GM13977 (cell line): Measurements from ENCODE around the gene MACROD2.
"Not testable (repeated sequence)": the region's sequence is repeated elsewhere in the genome, so short reads cannot be mapped to it uniquely, and the experiment has no call there.

Experiments
- DNase-seq: peaks from one replicate; pipeline ENCODE4 v3.0.0; 2012; ENCODE audit warnings: low spot score
- CTCF ChIP-seq: IDR thresholded peaks from 2 replicates; pipeline ENCODE4 v1.5.1; 2012; ENCODE audit warnings: mild to moderate bottlenecking, control low read depth; ENCODE audit not compliant: insufficient read depth; ENCODE audit errors: extremely low read depth, missing control alignments
- in situ Hi-C: fragments of 300-500 bp; cut with MboI; formaldehyde crosslinking; loops from one replicate; pipeline ENCODE4 v1.12.0; 2022; ENCODE audit warnings: low sequenced_read_pairs, low pct_unique_long_range_greater_than_20kb, mixed read lengths, inconsistent platforms; ENCODE audit not compliant: unreplicated experiment

The MACROD2 gene

GRCh38 chr20:15799871-15800270 lies 1804.6 kb downstream of the MACROD2 start:
- no peak for TF ChIP-seq CTCF
- in situ Hi-C loops, result no loop called here
- no peak for DNase-seq

GRCh38 chr20:15802020-15802419 lies 1806.7 kb downstream of the MACROD2 start:
- no peak for TF ChIP-seq CTCF
- in situ Hi-C loops, result no loop called here
- no peak for DNase-seq

- in situ Hi-C loops, result no loop called here
- DNase-seq, result no peak
- TF ChIP-seq CTCF, result no peak
These were observed 1809.8 kb downstream of the MACROD2 start for GRCh38 chr20:15805154-15805553.

GRCh38 chr20:15806105-15806504 lies 1810.8 kb downstream of the MACROD2 start:
- in situ Hi-C loops, result no loop called here
- no peak for TF ChIP-seq CTCF
- no peak for DNase-seq

- no peak for TF ChIP-seq CTCF
- in situ Hi-C loops, result no loop called here
- DNase-seq, result no peak
These were observed 1812.0 kb downstream of the MACROD2 start for GRCh38 chr20:15807271-15807670.

GRCh38 chr20:15807771-15808170 lies 1812.5 kb downstream of the MACROD2 start:
- DNase-seq, in situ Hi-C loops: not testable (repeated sequence)

GRCh38 chr20:15811951-15812350 lies 1816.6 kb downstream of the MACROD2 start:
- in situ Hi-C loops, result no loop called here
- TF ChIP-seq CTCF, result no peak

GRCh38 chr20:15812696-15813095 lies 1817.4 kb downstream of the MACROD2 start:
- in situ Hi-C loops, result no loop called here
- no peak for DNase-seq
- TF ChIP-seq CTCF, result no peak

More at GRCh38 chr20:15811951-15812350, 1816.6 kb downstream of the MACROD2 start:
- no peak for DNase-seq
